ENCODE measurements around the gene PARD3B. TPM values are rescaled to one million over a fixed set of nuclear protein-coding genes. Genes with fewer than 3 reads are reported as not detected.

Gene PARD3B
- total and polyA plus RNA-seq, 2 of the 4 experiments (the other 2 are of a cell fraction) = 3.3 to 15.6 TPM

- H3K9me3 ChIP-seq (ENCODE audit: control insufficient read depth, insufficient read depth, low read length) = no peaks in the 10 kb centered on the region
- no peak overlapping the region for H3K56ac ChIP-seq (ENCODE audit: extremely low read depth, insufficient read depth, low read length)
- no peak overlapping the region for H3K18ac ChIP-seq (ENCODE audit: low read depth, low read length)
- no peak overlapping the region for H2AK9ac ChIP-seq (replicated peaks; ENCODE audit: low read depth, low read length, poor library complexity)
- no peak for ATAC-seq (ENCODE audit: low read depth)
- no peak overlapping the region for H3K9ac ChIP-seq (ENCODE audit: low read depth, low read length)
- H2AFZ ChIP-seq (replicated peaks; ENCODE audit: low read length, poor library complexity) = no peak overlapping the region
- no peak overlapping the region for H3K23ac ChIP-seq (ENCODE audit: low read depth, low read length)
- H2BK20ac ChIP-seq (ENCODE audit: low read depth, low read length) = no peak overlapping the region
- no peak overlapping the region for H2BK15ac ChIP-seq (ENCODE audit: low read depth, low read length)
- no peak overlapping the region for H2BK5ac ChIP-seq (ENCODE audit: low read depth, low read length, poor library complexity, severe bottlenecking)
- no peaks in the 10 kb centered on the region for H3K79me1 ChIP-seq (ENCODE audit: low read depth in 1 of 2, low read length in 2 of 2)
- no peak overlapping the region for H3K27ac ChIP-seq (ENCODE audit: insufficient read depth, low read length)
- H4K8ac ChIP-seq (ENCODE audit: low read depth in 2 of 2, low read length in 2 of 2) = no peak overlapping the region
- BruUV-seq (replicated peaks) = no TSS peak
- H2AK5ac ChIP-seq (ENCODE audit: low read depth, low read length) = no peak overlapping the region
- H3K4me1 ChIP-seq (ENCODE audit: control insufficient read depth, insufficient read depth, low read length) = no peaks in the 10 kb centered on the region
- no peak overlapping the region for H4K5ac ChIP-seq (ENCODE audit: low read depth, low read length)
- no peaks in the 10 kb centered on the region for H3K27me3 ChIP-seq (ENCODE audit: control insufficient read depth, insufficient read depth, low read length)
- intact Hi-C loops (cut with micrococcal nuclease) = no loop called here
- ChIA-PET CTCF (no interaction called here), POLR2A (ENCODE audit: unreplicated experiment) (no interaction called here)
- H3K9me1 ChIP-seq (ENCODE audit: insufficient read depth, low read length) = no peaks in the 10 kb centered on the region
- no peaks in the 10 kb centered on the region for H3K36me3 ChIP-seq (ENCODE audit: control insufficient read depth, insufficient read depth, low read length)
- no peak overlapping the region for H2BK120ac ChIP-seq (ENCODE audit: low read depth, low read length)
- H3K14ac ChIP-seq (replicated peaks; ENCODE audit: low read depth, low read length) = no peak overlapping the region
- no peak overlapping the region for H3K4me2 ChIP-seq (ENCODE audit: low read depth, low read length)
- H4K20me1 ChIP-seq (ENCODE audit: insufficient read depth, low read length) = no peaks in the 10 kb centered on the region
- TF ChIP-seq SMC3 (IDR thresholded peaks at IDR 0.05; ENCODE audit: low read depth, low read length) (no peak), RCOR1 (IDR thresholded peaks at IDR 0.05; ENCODE audit: insufficient replicate concordance, low read length) (no peak), MXI1 (IDR thresholded peaks at IDR 0.05; ENCODE audit: borderline replicate concordance, low read depth, low read length) (no peak), RFX5 (IDR thresholded peaks at IDR 0.05; ENCODE audit: low read depth, low read length) (no peak), RAD21 (IDR thresholded peaks at IDR 0.05; ENCODE audit: low read length) (no peak), CEBPB (IDR thresholded peaks at IDR 0.05; ENCODE audit: low read depth, low read length) (no peak), CHD1 (IDR thresholded peaks at IDR 0.05; ENCODE audit: low read depth, low read length) (no peak), MAZ (IDR thresholded peaks at IDR 0.05; ENCODE audit: borderline replicate concordance, low read depth, low read length) (no peak), NFE2L2 (IDR thresholded peaks at IDR 0.05; ENCODE audit: low read depth, low read length) (no peak), MAFK (IDR thresholded peaks at IDR 0.05; ENCODE audit: low read depth, low read length) (no peak)
- TF ChIP-seq, protein P1, sequence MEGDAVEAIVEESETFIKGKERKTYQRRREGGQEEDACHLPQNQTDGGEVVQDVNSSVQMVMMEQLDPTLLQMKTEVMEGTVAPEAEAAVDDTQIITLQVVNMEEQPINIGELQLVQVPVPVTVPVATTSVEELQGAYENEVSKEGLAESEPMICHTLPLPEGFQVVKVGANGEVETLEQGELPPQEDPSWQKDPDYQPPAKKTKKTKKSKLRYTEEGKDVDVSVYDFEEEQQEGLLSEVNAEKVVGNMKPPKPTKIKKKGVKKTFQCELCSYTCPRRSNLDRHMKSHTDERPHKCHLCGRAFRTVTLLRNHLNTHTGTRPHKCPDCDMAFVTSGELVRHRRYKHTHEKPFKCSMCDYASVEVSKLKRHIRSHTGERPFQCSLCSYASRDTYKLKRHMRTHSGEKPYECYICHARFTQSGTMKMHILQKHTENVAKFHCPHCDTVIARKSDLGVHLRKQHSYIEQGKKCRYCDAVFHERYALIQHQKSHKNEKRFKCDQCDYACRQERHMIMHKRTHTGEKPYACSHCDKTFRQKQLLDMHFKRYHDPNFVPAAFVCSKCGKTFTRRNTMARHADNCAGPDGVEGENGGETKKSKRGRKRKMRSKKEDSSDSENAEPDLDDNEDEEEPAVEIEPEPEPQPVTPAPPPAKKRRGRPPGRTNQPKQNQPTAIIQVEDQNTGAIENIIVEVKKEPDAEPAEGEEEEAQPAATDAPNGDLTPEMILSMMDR (conservative IDR thresholded peaks at IDR 0.05; ENCODE audit: low read depth, low read length) = no peak
- TF ChIP-seq, protein P2, sequence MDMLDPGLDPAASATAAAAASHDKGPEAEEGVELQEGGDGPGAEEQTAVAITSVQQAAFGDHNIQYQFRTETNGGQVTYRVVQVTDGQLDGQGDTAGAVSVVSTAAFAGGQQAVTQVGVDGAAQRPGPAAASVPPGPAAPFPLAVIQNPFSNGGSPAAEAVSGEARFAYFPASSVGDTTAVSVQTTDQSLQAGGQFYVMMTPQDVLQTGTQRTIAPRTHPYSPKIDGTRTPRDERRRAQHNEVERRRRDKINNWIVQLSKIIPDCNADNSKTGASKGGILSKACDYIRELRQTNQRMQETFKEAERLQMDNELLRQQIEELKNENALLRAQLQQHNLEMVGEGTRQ (IDR thresholded peaks at IDR 0.05; ENCODE audit: low read depth, low read length) = no peak
- no CpG with 5 or more reads among the region's 3 CpGs for WGBS, 2 experiments (ENCODE audit: extremely low coverage in 2 of 2, insufficient read length in 1 of 2)
- H4K91ac ChIP-seq (ENCODE audit: insufficient read depth, low read depth, low read length) = no peak overlapping the region
- H3K4me3 ChIP-seq (ENCODE audit: insufficient read depth, low read depth, low read length) = no peak overlapping the region
- in situ Hi-C loops (cut with MboI; ENCODE audit: low sequenced_read_pairs) = no loop called here
- no peak overlapping the region for H3K4ac ChIP-seq (ENCODE audit: low read depth, low read length)
- dilution Hi-C loops (cut with HindIII; ENCODE audit: low sequenced_read_pairs, unreplicated experiment) = no loop called here
- DNase-seq = no peak
Observed at GRCh38 chr2:205464681-205465080, 919.4 kb downstream of the PARD3B start.
